NT2/D1 (cell line): ENCODE data around the gene AGA.

Experiments used
- DNase-seq: peaks from one replicate; pipeline ENCODE4 v3.0.0-alpha.2; 2011; ENCODE audit warnings: low read depth, low spot score
- H3K27me3 ChIP-seq: 2 replicates; pipeline ENCODE4 v1.6.0; 2011; ENCODE audit warnings: mild to moderate bottlenecking; ENCODE audit not compliant: insufficient read length, insufficient read depth
- H3K36me3 ChIP-seq: 2 replicates; pipeline ENCODE4 v1.6.1; 2011; ENCODE audit warnings: mild to moderate bottlenecking, low read length, mixed read lengths; ENCODE audit not compliant: insufficient read depth, insufficient read length
- H3K4me1 ChIP-seq: 2 replicates; pipeline ENCODE4 v1.5.1; 2011; ENCODE audit not compliant: insufficient read depth, insufficient read length
- H3K4me3 ChIP-seq: 2 replicates; pipeline ENCODE4 v1.5.1; 2011; ENCODE audit warnings: low read depth; ENCODE audit not compliant: insufficient read length
- H3K9ac ChIP-seq: 2 replicates; pipeline ENCODE4 v1.6.0; 2011; ENCODE audit warnings: low read depth; ENCODE audit not compliant: insufficient read length
- H3K9me3 ChIP-seq: 2 replicates; pipeline ENCODE4 v1.5.1; 2011; ENCODE audit warnings: mild to moderate bottlenecking, low read length; ENCODE audit not compliant: insufficient read depth
- SUZ12 ChIP-seq: IDR thresholded peaks from 2 replicates; pipeline ENCODE4 v1.6.1; 2011; ENCODE audit not compliant: insufficient read length, insufficient read depth; ENCODE audit errors: extremely low read depth
- YY1 ChIP-seq: IDR thresholded peaks from 2 replicates; pipeline ENCODE4 v1.6.1; 2011; ENCODE audit not compliant: insufficient read length, insufficient read depth
- ZNF274 ChIP-seq: IDR thresholded peaks from 2 replicates; pipeline ENCODE4 v1.6.1; 2011; ENCODE audit warnings: mild to moderate bottlenecking, low read depth, low read length

Gene AGA

DNA sequence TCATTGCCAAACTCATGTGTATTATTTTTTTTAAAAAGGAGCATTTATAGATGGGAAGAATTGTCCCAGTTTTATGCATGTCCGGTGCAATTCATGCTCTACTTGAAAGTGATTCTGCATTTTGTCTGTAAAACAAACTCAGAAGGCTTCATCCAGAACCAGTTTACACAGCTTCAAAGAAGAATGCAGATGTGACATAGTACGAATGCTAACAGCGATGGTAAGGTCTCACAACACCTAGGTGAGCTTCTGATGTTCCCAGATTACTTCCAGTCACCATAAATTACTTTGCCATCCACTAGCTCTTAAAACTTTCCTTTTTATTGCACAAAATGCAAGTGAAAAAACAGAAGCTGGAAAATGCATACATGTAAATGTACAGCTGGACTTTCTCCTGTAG is 41.5 kb upstream of the AGA start:
- H3K36me3 ChIP-seq = no peaks in the 10 kb centered on the region
- H3K27me3 ChIP-seq = no peaks in the 10 kb centered on the region
- H3K4me1 ChIP-seq = no peaks in the 10 kb centered on the region
- no peak overlapping the region for H3K4me3 ChIP-seq
- no peaks in the 10 kb centered on the region for H3K9me3 ChIP-seq
- no peak for DNase-seq
- no peak for TF ChIP-seq ZNF274
- no peak overlapping the region for H3K9ac ChIP-seq

DNA sequence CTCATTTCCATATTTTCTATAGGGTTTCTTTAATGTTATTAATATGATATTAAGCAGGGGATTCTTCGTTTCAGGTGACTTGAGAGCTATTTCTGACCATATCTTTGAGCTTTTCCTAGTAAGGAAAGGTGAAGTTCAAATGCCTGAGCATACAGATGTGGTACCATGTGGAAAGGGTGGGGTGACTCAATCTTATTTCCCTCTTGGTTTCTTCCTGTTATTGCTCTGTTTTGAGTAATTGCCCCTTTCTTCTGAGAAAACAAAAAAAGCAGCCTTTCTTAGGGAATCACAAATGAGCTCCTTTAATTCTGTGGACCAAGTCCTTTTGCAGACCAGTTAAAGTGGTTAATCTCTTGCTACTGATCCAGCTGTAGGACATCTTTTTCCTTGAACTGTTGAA is 41.0 kb upstream of the AGA start:
- Histone ChIP-seq H3K9ac (no peak overlapping the region), H3K4me1 (no peaks in the 10 kb centered on the region), H3K27me3 (no peaks in the 10 kb centered on the region), H3K36me3 (no peaks in the 10 kb centered on the region), H3K4me3 (no peak overlapping the region), H3K9me3 (no peaks in the 10 kb centered on the region)
- no peak for DNase-seq
- TF ChIP-seq ZNF274 (no peak), SUZ12 (no peak), YY1 (no peak)

DNA sequence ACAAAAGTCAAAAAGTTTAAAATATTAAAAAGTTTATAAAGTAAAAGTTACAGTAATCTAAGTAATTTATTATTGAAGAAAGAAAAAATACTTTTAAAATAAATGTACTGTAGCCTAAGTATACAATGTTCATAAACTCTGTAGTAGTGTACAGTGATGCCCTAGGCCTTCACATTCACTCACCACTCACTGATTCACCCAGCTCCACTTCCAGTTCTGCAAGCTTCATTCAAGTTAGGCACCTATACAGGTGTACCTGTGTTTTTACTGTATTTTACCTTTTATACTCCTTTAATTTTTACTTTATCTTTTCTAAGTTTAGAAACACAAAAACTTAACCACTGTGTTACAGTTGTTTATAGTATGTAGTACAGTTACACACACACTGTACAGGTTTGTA is 40.1 kb upstream of the AGA start:
- Histone ChIP-seq H3K9ac (no peak overlapping the region), H3K4me3 (no peak overlapping the region), H3K9me3 (no peaks in the 10 kb centered on the region), H3K4me1 (no peaks in the 10 kb centered on the region), H3K27me3 (no peaks in the 10 kb centered on the region), H3K36me3 (no peaks in the 10 kb centered on the region)
- TF ChIP-seq ZNF274 = no peak
- DNase-seq = no peak

DNA sequence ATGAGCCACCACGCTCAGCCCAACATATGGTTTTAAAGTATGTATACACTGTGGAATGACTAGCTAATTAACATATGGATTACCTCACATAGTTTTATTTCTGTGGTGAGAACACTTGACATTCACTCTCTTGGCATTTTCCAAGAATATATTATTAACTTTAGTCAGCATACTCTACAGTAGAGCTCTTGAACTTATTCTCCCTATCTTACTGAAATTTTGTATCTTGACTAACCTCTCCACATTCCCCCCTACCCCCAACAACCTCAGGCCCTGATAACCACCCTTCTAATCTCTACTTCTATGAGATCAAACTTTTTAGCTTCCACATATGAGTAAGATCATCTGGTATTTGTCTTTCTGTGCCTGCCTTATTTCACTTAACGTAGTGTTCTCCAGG is 38.6 kb upstream of the AGA start:
- no peaks in the 10 kb centered on the region for H3K36me3 ChIP-seq
- H3K4me1 ChIP-seq = no peaks in the 10 kb centered on the region
- no peaks in the 10 kb centered on the region for H3K9me3 ChIP-seq
- no peak for TF ChIP-seq YY1
- TF ChIP-seq ZNF274 = no peak
- TF ChIP-seq SUZ12 = no peak
- H3K9ac ChIP-seq = no peak overlapping the region
- DNase-seq = no peak
- no peaks in the 10 kb centered on the region for H3K27me3 ChIP-seq
- no peak overlapping the region for H3K4me3 ChIP-seq

DNA sequence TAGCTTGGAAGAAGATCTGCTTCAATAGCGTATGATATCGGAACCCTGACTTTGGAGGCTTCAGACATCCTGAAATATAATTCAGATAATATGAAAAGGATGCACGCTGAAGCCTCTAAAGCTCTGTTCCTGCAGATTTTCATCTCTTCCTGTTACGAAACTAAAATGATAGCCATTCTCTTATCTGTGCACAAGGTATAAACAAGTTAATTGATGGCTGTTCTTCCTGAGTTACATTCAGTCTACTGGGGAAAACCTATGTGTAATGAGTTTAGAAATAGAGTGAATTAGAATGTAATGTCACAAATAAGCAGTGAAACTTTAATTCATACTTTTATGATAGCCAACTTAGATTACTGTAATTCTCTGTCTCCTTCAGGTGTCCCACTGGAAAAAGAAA is 36.8 kb upstream of the AGA start:
- no peak for DNase-seq
- H3K4me3 ChIP-seq = no peak overlapping the region
- no peaks in the 10 kb centered on the region for H3K4me1 ChIP-seq
- TF ChIP-seq ZNF274 (no peak), SUZ12 (no peak), YY1 (no peak)
- no peaks in the 10 kb centered on the region for H3K27me3 ChIP-seq
- no peak overlapping the region for H3K9ac ChIP-seq
- H3K36me3 ChIP-seq = no peaks in the 10 kb centered on the region
- no peaks in the 10 kb centered on the region for H3K9me3 ChIP-seq

DNA sequence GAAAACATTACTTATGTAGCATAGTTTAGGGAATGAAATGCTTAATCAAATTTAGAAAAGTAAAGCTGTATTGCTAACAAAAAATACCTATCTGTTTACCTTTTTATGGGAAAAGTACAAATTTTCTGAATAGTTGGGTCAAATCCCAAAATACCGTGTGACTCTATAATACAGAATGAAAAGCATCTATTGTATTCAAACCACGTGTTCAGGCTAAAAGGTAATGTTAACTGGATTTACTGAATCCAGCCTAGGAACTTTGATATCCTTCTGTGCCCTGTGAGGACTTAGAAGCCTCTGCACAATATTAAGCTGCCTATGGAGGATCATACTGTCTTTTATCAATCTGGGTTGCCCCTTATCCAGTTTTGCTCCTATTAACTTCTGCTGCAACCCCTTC is 36.3 kb upstream of the AGA start:
- H3K36me3 ChIP-seq = no peaks in the 10 kb centered on the region
- H3K9me3 ChIP-seq = no peaks in the 10 kb centered on the region
- no peaks in the 10 kb centered on the region for H3K4me1 ChIP-seq
- no peak overlapping the region for H3K4me3 ChIP-seq
- H3K9ac ChIP-seq = no peak overlapping the region
- TF ChIP-seq ZNF274 (no peak), YY1 (no peak), SUZ12 (no peak)
- no peak for DNase-seq
- H3K27me3 ChIP-seq = no peaks in the 10 kb centered on the region

DNA sequence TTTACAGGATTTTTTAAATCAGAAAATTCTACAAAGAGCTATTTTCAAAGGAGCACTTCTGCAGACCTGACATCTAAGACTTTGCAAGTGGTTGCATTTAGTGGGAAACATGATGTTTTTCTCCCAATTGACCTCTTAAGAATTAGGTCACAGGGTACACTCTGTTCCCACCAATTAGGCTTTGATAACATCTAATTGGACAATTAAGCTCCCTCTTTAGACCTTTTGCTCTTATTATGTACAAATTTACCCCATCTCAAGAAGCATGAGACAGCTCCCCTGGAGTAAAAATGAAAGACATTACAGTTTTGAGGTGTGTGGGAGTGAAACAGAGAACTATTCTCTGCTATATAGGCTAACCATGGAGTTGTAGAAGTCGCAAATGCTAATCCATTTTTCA is 31.8 kb upstream of the AGA start:
- Histone ChIP-seq H3K27me3 (no peaks in the 10 kb centered on the region), H3K36me3 (no peaks in the 10 kb centered on the region), H3K9ac (no peak overlapping the region), H3K4me3 (no peak overlapping the region), H3K4me1 (no peaks in the 10 kb centered on the region), H3K9me3 (no peaks in the 10 kb centered on the region)
- DNase-seq = no peak
- TF ChIP-seq YY1 (no peak), ZNF274 (no peak), SUZ12 (no peak)

DNA sequence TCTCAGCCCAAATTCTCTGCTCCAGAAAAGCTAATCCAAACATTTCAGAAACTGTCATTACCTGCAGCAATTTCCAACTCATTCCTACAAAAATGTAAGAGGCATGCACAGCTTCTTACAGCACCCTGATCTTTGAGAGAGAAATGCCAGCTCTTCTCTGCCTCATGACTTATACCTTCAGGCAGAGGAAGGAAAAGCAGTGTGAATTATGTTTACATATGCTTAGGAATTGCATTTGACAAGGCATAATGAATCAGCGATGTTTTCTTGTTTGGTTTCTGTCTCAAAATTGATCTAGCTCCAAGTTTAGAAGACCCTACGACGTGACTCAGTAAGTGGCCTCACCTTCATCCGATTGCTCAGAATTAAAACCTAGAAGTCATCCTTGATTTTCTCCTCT is 21.8 kb upstream of the AGA start:
- TF ChIP-seq SUZ12 (no peak), ZNF274 (no peak), YY1 (no peak)
- H3K4me1 ChIP-seq = no peaks in the 10 kb centered on the region
- no peak overlapping the region for H3K9ac ChIP-seq
- no peaks in the 10 kb centered on the region for H3K36me3 ChIP-seq
- H3K27me3 ChIP-seq = no peaks in the 10 kb centered on the region
- no peak for DNase-seq
- H3K9me3 ChIP-seq = no peaks in the 10 kb centered on the region
- no peak overlapping the region for H3K4me3 ChIP-seq
